NT2/D1 (cell line): ENCODE data around the gene YIPF5.

Experiments
- DNase-seq: peaks from one replicate; pipeline ENCODE4 v3.0.0-alpha.2; 2011; ENCODE audit warnings: low read depth, low spot score
- H3K27me3 ChIP-seq: 2 replicates; pipeline ENCODE4 v1.6.0; 2011; ENCODE audit warnings: mild to moderate bottlenecking; ENCODE audit not compliant: insufficient read length, insufficient read depth
- H3K36me3 ChIP-seq: 2 replicates; pipeline ENCODE4 v1.6.1; 2011; ENCODE audit warnings: mild to moderate bottlenecking, low read length, mixed read lengths; ENCODE audit not compliant: insufficient read depth, insufficient read length
- H3K4me1 ChIP-seq: 2 replicates; pipeline ENCODE4 v1.5.1; 2011; ENCODE audit not compliant: insufficient read depth, insufficient read length
- H3K4me3 ChIP-seq: 2 replicates; pipeline ENCODE4 v1.5.1; 2011; ENCODE audit warnings: low read depth; ENCODE audit not compliant: insufficient read length
- H3K9ac ChIP-seq: 2 replicates; pipeline ENCODE4 v1.6.0; 2011; ENCODE audit warnings: low read depth; ENCODE audit not compliant: insufficient read length
- H3K9me3 ChIP-seq: 2 replicates; pipeline ENCODE4 v1.5.1; 2011; ENCODE audit warnings: mild to moderate bottlenecking, low read length; ENCODE audit not compliant: insufficient read depth
- SUZ12 ChIP-seq: IDR thresholded peaks from 2 replicates; pipeline ENCODE4 v1.6.1; 2011; ENCODE audit not compliant: insufficient read length, insufficient read depth; ENCODE audit errors: extremely low read depth
- YY1 ChIP-seq: IDR thresholded peaks from 2 replicates; pipeline ENCODE4 v1.6.1; 2011; ENCODE audit not compliant: insufficient read length, insufficient read depth
- ZNF274 ChIP-seq: IDR thresholded peaks from 2 replicates; pipeline ENCODE4 v1.6.1; 2011; ENCODE audit warnings: mild to moderate bottlenecking, low read depth, low read length

The YIPF5 gene

GRCh38 chr5:144122641-144123040 lies 47.8 kb downstream of the YIPF5 start:
- no peaks in the 10 kb centered on the region for H3K9me3 ChIP-seq
- no peak overlapping the region for H3K9ac ChIP-seq
- H3K4me1 ChIP-seq = peaks cover 2% of the 10 kb centered on the region
- H3K4me3 ChIP-seq = no peak overlapping the region
- TF ChIP-seq ZNF274 (no peak), SUZ12 (no peak), YY1 (no peak)
- DNase-seq = no peak
- H3K36me3 ChIP-seq = no peaks in the 10 kb centered on the region
- H3K27me3 ChIP-seq = no peaks in the 10 kb centered on the region

GRCh38 chr5:144122081-144122480 lies 48.4 kb downstream of the YIPF5 start:
- H3K4me1 ChIP-seq = peaks cover 2% of the 10 kb centered on the region
- H3K36me3 ChIP-seq = no peaks in the 10 kb centered on the region
- TF ChIP-seq YY1 (no peak), ZNF274 (no peak), SUZ12 (no peak)
- DNase-seq = no peak
- H3K9ac ChIP-seq = no peak overlapping the region
- no peak overlapping the region for H3K4me3 ChIP-seq
- H3K27me3 ChIP-seq = no peaks in the 10 kb centered on the region
- H3K9me3 ChIP-seq = no peaks in the 10 kb centered on the region

GRCh38 chr5:144121577-144121976 lies 48.9 kb downstream of the YIPF5 start:
- no peaks in the 10 kb centered on the region for H3K9me3 ChIP-seq
- peaks cover 2% of the 10 kb centered on the region for H3K4me1 ChIP-seq
- no peak for DNase-seq
- TF ChIP-seq SUZ12 = no peak
- no peaks in the 10 kb centered on the region for H3K27me3 ChIP-seq
- H3K36me3 ChIP-seq = no peaks in the 10 kb centered on the region
- no peak overlapping the region for H3K4me3 ChIP-seq
- no peak overlapping the region for H3K9ac ChIP-seq

GRCh38 chr5:144120661-144121180 lies 49.7 kb downstream of the YIPF5 start:
- DNase-seq = no peak
- peaks cover under 1% of the 10 kb centered on the region for H3K4me1 ChIP-seq
- H3K4me3 ChIP-seq = no peak overlapping the region
- TF ChIP-seq ZNF274 (no peak), YY1 (no peak)
- H3K9ac ChIP-seq = no peak overlapping the region
- H3K27me3 ChIP-seq = no peaks in the 10 kb centered on the region
- no peaks in the 10 kb centered on the region for H3K36me3 ChIP-seq
- no peaks in the 10 kb centered on the region for H3K9me3 ChIP-seq

DNA sequence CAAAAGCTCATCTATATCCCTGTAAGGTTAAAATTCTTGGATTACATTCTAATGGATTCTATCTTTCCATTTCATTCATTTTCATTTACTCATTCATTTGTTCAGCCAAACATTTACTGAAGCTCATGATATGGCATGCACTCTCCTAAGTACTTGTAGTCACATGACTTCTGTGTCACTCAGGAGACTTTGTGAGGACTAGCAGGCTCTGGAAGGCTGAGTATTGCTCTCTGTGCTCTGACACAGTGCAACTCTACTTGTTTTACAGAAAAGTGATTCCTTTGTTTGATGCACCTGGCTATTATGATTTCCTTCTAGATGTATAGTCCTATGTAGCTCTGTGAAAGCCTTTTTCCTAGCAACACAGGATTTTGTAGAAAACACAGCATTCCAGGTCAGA lies 53.0 kb downstream of the YIPF5 start:
- no peak for TF ChIP-seq SUZ12
- TF ChIP-seq YY1 = no peak
- TF ChIP-seq ZNF274 = no peak
- no peaks in the 10 kb centered on the region for H3K27me3 ChIP-seq

GRCh38 chr5:144114571-144114970 lies 55.9 kb downstream of the YIPF5 start:
- H3K4me3 ChIP-seq = no peak overlapping the region
- DNase-seq = no peak

More for the DNA sequence above, 53.0 kb downstream of the YIPF5 start:
- no peak overlapping the region for H3K4me3 ChIP-seq
- no peaks in the 10 kb centered on the region for H3K36me3 ChIP-seq
- no peaks in the 10 kb centered on the region for H3K4me1 ChIP-seq
- H3K9me3 ChIP-seq = no peaks in the 10 kb centered on the region
- H3K9ac ChIP-seq = no peak overlapping the region
- no peak for DNase-seq

More at GRCh38 chr5:144114571-144114970, 55.9 kb downstream of the YIPF5 start:
- Histone ChIP-seq H3K36me3 (no peaks in the 10 kb centered on the region), H3K9ac (no peak overlapping the region), H3K9me3 (no peaks in the 10 kb centered on the region), H3K4me1 (no peaks in the 10 kb centered on the region), H3K27me3 (no peaks in the 10 kb centered on the region)
- no peak for TF ChIP-seq SUZ12
- no peak for TF ChIP-seq ZNF274
- TF ChIP-seq YY1 = no peak
